ENCODE results near the gene GDNF.
"Not testable (repeated sequence)": the region's sequence is repeated elsewhere in the genome, so short reads cannot be mapped to it uniquely, and the experiment has no call there.

Gene GDNF

DNA sequence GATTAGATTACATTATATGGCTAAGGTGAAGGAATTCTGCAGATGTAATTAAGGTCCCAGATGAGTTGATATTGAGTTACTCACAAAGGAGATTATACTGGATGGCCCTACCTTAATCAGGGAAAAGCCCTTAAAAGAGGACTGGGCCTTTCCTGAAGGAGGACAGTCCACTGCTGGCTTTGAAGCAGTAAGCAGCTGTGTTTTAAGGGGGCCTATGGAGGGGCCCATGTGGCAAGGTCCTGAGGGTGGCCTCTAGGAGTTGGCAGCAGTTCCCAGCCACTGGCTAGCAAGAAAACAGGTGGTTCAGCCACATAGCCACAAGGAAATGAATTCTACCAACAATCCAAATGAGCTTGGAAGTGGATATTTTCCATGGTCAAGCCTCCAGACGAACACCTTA is 36.4 kb upstream of the GDNF start:
- DNase-seq (ENCODE audit: low read depth), result no peak
- TF ChIP-seq, protein P1, sequence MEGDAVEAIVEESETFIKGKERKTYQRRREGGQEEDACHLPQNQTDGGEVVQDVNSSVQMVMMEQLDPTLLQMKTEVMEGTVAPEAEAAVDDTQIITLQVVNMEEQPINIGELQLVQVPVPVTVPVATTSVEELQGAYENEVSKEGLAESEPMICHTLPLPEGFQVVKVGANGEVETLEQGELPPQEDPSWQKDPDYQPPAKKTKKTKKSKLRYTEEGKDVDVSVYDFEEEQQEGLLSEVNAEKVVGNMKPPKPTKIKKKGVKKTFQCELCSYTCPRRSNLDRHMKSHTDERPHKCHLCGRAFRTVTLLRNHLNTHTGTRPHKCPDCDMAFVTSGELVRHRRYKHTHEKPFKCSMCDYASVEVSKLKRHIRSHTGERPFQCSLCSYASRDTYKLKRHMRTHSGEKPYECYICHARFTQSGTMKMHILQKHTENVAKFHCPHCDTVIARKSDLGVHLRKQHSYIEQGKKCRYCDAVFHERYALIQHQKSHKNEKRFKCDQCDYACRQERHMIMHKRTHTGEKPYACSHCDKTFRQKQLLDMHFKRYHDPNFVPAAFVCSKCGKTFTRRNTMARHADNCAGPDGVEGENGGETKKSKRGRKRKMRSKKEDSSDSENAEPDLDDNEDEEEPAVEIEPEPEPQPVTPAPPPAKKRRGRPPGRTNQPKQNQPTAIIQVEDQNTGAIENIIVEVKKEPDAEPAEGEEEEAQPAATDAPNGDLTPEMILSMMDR (conservative IDR thresholded peaks at IDR 0.05; ENCODE audit: low read length), result no peak
- no peak overlapping the region for H3K4me3 ChIP-seq (ENCODE audit: low read length)

DNA sequence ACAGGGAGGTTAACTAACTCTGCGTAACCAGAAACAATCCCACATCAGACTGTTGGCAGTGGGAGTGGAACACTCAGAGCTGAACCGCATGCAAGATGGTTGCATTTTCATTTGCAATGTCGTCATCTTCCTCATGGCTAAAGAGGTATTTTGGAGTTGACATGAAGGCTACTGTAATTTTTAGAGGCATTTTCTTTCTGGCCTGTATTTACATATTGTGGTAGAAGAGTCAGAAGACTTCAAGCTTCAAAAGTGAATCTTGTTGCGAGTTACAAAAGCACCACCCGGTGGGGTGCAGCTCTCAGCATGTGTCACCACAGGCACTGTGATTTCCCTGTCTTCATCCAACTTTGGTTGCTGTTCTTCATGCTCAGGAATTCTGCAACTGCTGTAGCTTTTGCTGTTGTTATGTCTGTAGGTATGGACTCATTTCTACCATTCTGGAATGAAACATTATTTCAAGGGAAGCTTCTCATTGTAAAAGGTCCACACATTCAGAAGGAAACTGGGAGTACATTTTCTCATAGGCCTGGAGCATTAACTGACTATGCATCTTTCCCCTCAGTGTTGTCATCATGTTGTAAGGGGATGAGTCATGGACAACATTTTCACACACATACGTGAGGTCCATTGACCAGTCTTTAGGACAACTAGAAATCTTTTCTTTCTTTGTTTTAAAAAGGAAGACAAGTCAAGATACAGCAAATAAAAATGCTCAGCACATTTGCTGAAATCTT is 35.4 kb upstream of the GDNF start:
- no peak overlapping the region for H3K4me3 ChIP-seq (ENCODE audit: low read length)
- peak; percentile 87 for DNase-seq (ENCODE audit: low read depth)
- TF ChIP-seq, protein P1 (conservative IDR thresholded peaks at IDR 0.05; ENCODE audit: low read length), result 0 out of 2 replicates have a peak, but pooled peaks have one; percentile 10

DNA sequence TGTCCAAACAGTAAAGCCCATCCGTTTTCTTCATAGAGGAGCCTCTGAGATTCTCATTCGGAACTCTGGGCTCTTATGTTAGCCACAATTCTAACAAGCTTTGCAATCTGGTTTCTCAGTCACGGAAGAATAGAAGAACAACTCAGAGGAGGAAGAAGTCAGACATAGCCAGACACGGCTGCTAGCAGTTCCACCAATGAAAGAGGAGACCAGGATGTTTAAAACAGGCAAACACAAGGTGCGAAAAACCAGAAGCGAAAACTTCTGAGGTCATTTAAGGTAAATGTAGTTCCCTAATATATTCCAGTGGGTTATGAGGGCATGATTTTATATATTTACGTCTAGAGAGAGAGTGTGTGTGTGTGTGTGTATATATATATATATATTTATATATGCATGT is 34.1 kb upstream of the GDNF start:
- TF ChIP-seq, protein P1 (conservative IDR thresholded peaks at IDR 0.05; ENCODE audit: low read length), result no peak
- H3K4me3 ChIP-seq (ENCODE audit: low read length), result no peak overlapping the region

GRCh38 chr5:37871023-37871815 is 31.4 kb upstream of the GDNF start:
- DNase-seq (ENCODE audit: low read depth), result peak; percentile 95
- TF ChIP-seq, protein P1 (conservative IDR thresholded peaks at IDR 0.05; ENCODE audit: low read length), result no peak
- no peak overlapping the region for H3K4me3 ChIP-seq (ENCODE audit: low read length)

More for the DNA sequence above, 34.1 kb upstream of the GDNF start:
- DNase-seq (ENCODE audit: low read depth), result no peak

DNA sequence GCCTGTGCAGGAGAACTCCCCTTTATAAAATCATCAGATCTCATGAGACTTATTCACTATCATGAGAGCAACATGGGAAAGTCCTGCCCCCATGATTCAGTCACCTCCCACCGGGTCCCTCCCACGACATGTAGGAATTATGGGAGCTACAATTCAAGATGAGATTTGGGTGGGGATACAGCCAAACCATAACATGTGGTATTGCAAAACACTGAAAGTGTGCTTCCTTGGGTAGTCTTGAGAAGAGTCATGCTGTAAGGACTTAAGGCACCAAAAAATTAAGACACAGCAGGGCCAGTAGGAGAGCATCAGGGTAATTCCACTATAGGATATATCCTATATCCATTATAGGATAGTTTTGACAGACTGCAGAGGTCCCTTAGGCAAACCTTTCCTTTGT is 29.4 kb upstream of the GDNF start:
- TF ChIP-seq, protein P1 (conservative IDR thresholded peaks at IDR 0.05; ENCODE audit: low read length), result no peak; the same call in 1 of the 2 replicates
- DNase-seq (ENCODE audit: low read depth), result peak; percentile 89
- no peak overlapping the region for H3K4me3 ChIP-seq (ENCODE audit: low read length)

DNA sequence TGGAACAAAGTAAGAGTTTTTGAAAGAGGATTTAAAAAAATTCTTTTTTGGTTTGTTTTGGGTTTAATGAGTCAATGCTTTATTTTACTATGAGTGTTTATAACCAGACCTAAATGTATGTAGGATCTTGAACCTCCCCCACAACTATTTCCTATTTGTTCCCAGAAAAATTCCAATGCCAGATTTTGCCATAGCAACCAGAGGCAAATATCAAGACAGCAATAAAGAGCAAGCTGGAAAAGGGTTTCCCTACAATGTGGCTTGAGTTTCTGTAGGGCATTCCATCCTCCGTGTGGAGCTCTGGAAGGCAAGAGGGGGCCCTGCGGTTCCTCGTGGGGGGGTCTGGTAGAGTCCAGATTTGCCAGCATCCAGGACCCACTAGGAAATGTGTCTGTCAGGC is 27.8 kb upstream of the GDNF start:
- H3K4me3 ChIP-seq (ENCODE audit: low read length), result no peak overlapping the region
- DNase-seq (ENCODE audit: low read depth), result peak; percentile 82
- TF ChIP-seq, protein P1 (conservative IDR thresholded peaks at IDR 0.05; ENCODE audit: low read length), result peak; percentile 34

GRCh38 chr5:37862907-37863306 is 23.1 kb upstream of the GDNF start:
- not testable (repeated sequence) for DNase-seq (ENCODE audit: low read depth); H3K4me3 ChIP-seq (ENCODE audit: low read length)

Data from AG10803 (cell line).